CD4-positive, alpha-beta T cell (primary cell): ENCODE results near the gene STMN3. TPM values are rescaled to one million over a fixed set of nuclear protein-coding genes. Genes with fewer than 3 reads are reported as not detected.
A peak's percentile ranks its signal among the peaks of the same experiment; 100 is the strongest.

Experiments
- ATAC-seq: fragments of 200-7000 bp; cut with Tn5 transposase; one replicate; pipeline ENCODE4 v1.10.0; 2022; ENCODE audit warnings: mild to moderate bottlenecking; ENCODE audit not compliant: poor library complexity
- CTCF ChIA-PET: fragments of 350-600 bp; sonication (Branson Sonifier 250); formaldehyde crosslinking; loops from one replicate; lab custom pipeline; 2021; ENCODE audit warnings: antibody characterized with exemption, inconsistent platforms; lab: Charles Lee
- POLR2A ChIA-PET: fragments of 350-600 bp; sonication (Branson Sonifier 250); formaldehyde crosslinking; loops from one replicate; lab custom pipeline; 2021; ENCODE audit warnings: antibody characterized with exemption, inconsistent platforms; lab: Charles Lee
- DNase-seq, 14 experiments: peaks; one replicate each; pipeline ENCODE4 v3.0.0-alpha.2; 2013 to 2020; ENCODE audit warnings: mixed read lengths in 2 of 14
- H3K27ac ChIP-seq, 2 donors: one replicate each; pipeline versions ENCODE4 v1.5.1 to v1.7.0; 2013; ENCODE audit warnings: low read length in 2 of 2, low read depth in 1 of 2, mild to moderate bottlenecking in 1 of 2
- H3K27me3 ChIP-seq, 2 experiments: 1 replicate in 1 of 2; 2 replicates in 1 of 2; pipeline versions ENCODE4 v1.6.1 to v1.7.0; 2013; ENCODE audit warnings: low read length in 2 of 2, control low read depth in 1 of 2, mild to moderate bottlenecking in 1 of 2, moderate library complexity in 1 of 2; ENCODE audit not compliant: insufficient read depth in 2 of 2, control insufficient read depth in 1 of 2
- H3K36me3 ChIP-seq: one replicate; pipeline ENCODE4 v1.6.1; 2013; ENCODE audit warnings: low read length, control low read depth; ENCODE audit not compliant: insufficient read depth
- H3K4me1 ChIP-seq: one replicate; pipeline ENCODE4 v1.6.1; 2013; ENCODE audit warnings: low read length, control low read depth; ENCODE audit not compliant: insufficient read depth
- H3K4me3 ChIP-seq: one replicate; pipeline ENCODE4 v1.5.1; 2013; ENCODE audit warnings: mild to moderate bottlenecking, low read length, moderate library complexity
- H3K9me3 ChIP-seq, 2 experiments: 1 replicate in 1 of 2; 2 replicates in 1 of 2; pipeline versions ENCODE4 v1.6.1 to v1.7.0; 2013; ENCODE audit warnings: low read length in 2 of 2, mild to moderate bottlenecking in 2 of 2, control low read depth in 1 of 2, moderate library complexity in 1 of 2; ENCODE audit not compliant: control insufficient read depth in 1 of 2, insufficient read depth in 1 of 2
- H3K27ac Mint-ChIP-seq: one replicate; pipeline ENCODE4 v1.8.0; 2020; ENCODE audit warnings: mixed read lengths
- H3K27me3 Mint-ChIP-seq: one replicate; pipeline ENCODE4 v1.8.0; 2021; ENCODE audit warnings: mixed read lengths
- H3K36me3 Mint-ChIP-seq: one replicate; pipeline ENCODE4 v1.8.0; 2021; ENCODE audit warnings: low read depth, mixed read lengths
- H3K4me1 Mint-ChIP-seq: one replicate; pipeline ENCODE4 v1.8.0; 2021; ENCODE audit warnings: low read depth, mixed read lengths
- H3K4me3 Mint-ChIP-seq: one replicate; pipeline ENCODE4 v1.8.0; 2020; ENCODE audit warnings: mild to moderate bottlenecking, mixed read lengths
- H3K9me3 Mint-ChIP-seq: one replicate; pipeline ENCODE4 v1.8.0; 2020; ENCODE audit warnings: mixed read lengths
- CTCF ChIP-seq: fragments of 200-600 bp; IDR thresholded peaks from one replicate; pipeline ENCODE4 v1.8.0; 2022; ENCODE audit warnings: antibody characterized with exemption, mild to moderate bottlenecking
- intact Hi-C, 2 experiments: fragments of 100-400 bp; cut with DNase I in 1 of 2; cut with micrococcal nuclease in 1 of 2; formaldehyde crosslinking; loops; one replicate each; pipeline versions ENCODE4 v1.15.1 to v1.9.0; 2023 to 2025; cut with DNase I, micrococcal nuclease
- total RNA-seq, 174 experiments: library from RNA in 2 of 174; stranded (reverse) in 2 of 174; gene quantifications; one replicate each; pipeline ENCODE4 v1.2.3 and lab custom pipeline; 2021 to 2026

Gene STMN3
- total RNA-seq, 2 experiments from 2014 or later, result 122 to 127 TPM

- Histone ChIP-seq H3K36me3 (peaks cover 4% of the 10 kb centered on the region), H3K4me3 (peak overlapping the region; percentile 48), H3K9me3 (no peaks in the 10 kb centered on the region), H3K4me1 (peaks cover 42% of the 10 kb centered on the region), H3K27ac (peak overlapping the region; percentile 54 to 89), H3K27me3 (no peaks in the 10 kb centered on the region)
- H3K36me3 Mint-ChIP-seq, result peaks cover 41% of the 10 kb centered on the region
- H3K27ac Mint-ChIP-seq, result peak overlapping the region; percentile 87
- peak overlapping the region; percentile 79 for H3K4me3 Mint-ChIP-seq
- intact Hi-C loops, result no loop called here
- no peaks in the 10 kb centered on the region for H3K27me3 Mint-ChIP-seq
- ChIA-PET POLR2A (interaction anchor here (0.9 to 13.6 kb wide), 3 partner anchors 13 to 73 kb away, joined by 3 to 449 read pairs (median 5); no protein-coding TSS in a partner anchor), CTCF (interaction anchor here (1.7 to 1.9 kb wide), 2 partner anchors 16 to 88 kb away, joined by 6 to 11 read pairs; partner anchors contain the start of gene PTK6)
- TF ChIP-seq CTCF, result no peak
- H3K9me3 Mint-ChIP-seq, result no peaks in the 10 kb centered on the region
- peaks cover 42% of the 10 kb centered on the region for H3K4me1 Mint-ChIP-seq
- DNase-seq (peak in 6 of 14 experiments; percentile 9 to 60 (median 34)), ATAC-seq (no peak)
Measured at GRCh38 chr20:63625771-63626423, 27.3 kb downstream of the STMN3 start.

GRCh38 chr20:63624486-63624885 lies 28.7 kb downstream of the STMN3 start:
- peaks cover 42% of the 10 kb centered on the region for H3K4me1 Mint-ChIP-seq
- Histone ChIP-seq H3K4me3 (no peak overlapping the region), H3K9me3 (no peaks in the 10 kb centered on the region), H3K27ac (no peak overlapping the region), H3K36me3 (peaks cover 10% of the 10 kb centered on the region), H3K4me1 (peaks cover 36% of the 10 kb centered on the region), H3K27me3 (no peaks in the 10 kb centered on the region)
- peak overlapping the region; percentile 77 for H3K4me3 Mint-ChIP-seq
- ChIA-PET POLR2A (interaction anchor here (0.5 to 13.6 kb wide), 3 partner anchors 14 to 106 kb away, joined by 3 to 449 read pairs (median 5); no protein-coding TSS in a partner anchor), CTCF (interaction anchor here (0.9 to 1.9 kb wide), 4 partner anchors 15 to 87 kb away, joined by 4 to 11 read pairs (median 6); partner anchors contain the start of gene PTK6)
- no peaks in the 10 kb centered on the region for H3K27me3 Mint-ChIP-seq
- H3K27ac Mint-ChIP-seq, result peak overlapping the region; percentile 87
- H3K36me3 Mint-ChIP-seq, result peaks cover 44% of the 10 kb centered on the region
- intact Hi-C loops, result loop anchor here in 1 of 2 experiments (5.0 kb wide), 1 partner anchor 42 kb away; no protein-coding TSS in a partner anchor
- ATAC-seq, result no peak
- no peaks in the 10 kb centered on the region for H3K9me3 Mint-ChIP-seq
- no peak for TF ChIP-seq CTCF
- DNase-seq, result peak in 1 of 14 experiments; percentile 51

- intact Hi-C loops, result loop anchor here in 1 of 2 experiments (5.0 kb wide), 1 partner anchor 40 kb away; no protein-coding TSS in a partner anchor
- POLR2A ChIA-PET, result interaction anchor here (13.6 kb wide), 1 partner anchor 16 kb away, joined by 449 read pairs; no protein-coding TSS in a partner anchor
- no peak overlapping the region for H3K4me3 ChIP-seq
- no peak overlapping the region for H3K4me3 Mint-ChIP-seq
- peak overlapping the region; percentile 24 for H3K27ac Mint-ChIP-seq
- H3K36me3 Mint-ChIP-seq, result peaks cover 44% of the 10 kb centered on the region
- H3K9me3 ChIP-seq, result no peaks in the 10 kb centered on the region
- peaks cover 30% of the 10 kb centered on the region for H3K4me1 Mint-ChIP-seq
- TF ChIP-seq CTCF, result no peak
- no peaks in the 10 kb centered on the region for H3K27me3 Mint-ChIP-seq
- H3K4me1 ChIP-seq, result peaks cover 20% of the 10 kb centered on the region
- no peaks in the 10 kb centered on the region for H3K27me3 ChIP-seq
- CTCF ChIA-PET, result no interaction called here
- H3K9me3 Mint-ChIP-seq, result no peaks in the 10 kb centered on the region
- H3K36me3 ChIP-seq, result peaks cover 23% of the 10 kb centered on the region
- H3K27ac ChIP-seq, result no peak overlapping the region
- no peak for DNase-seq
- no peak for ATAC-seq
Measured at GRCh38 chr20:63622732-63623131, 30.5 kb downstream of the STMN3 start.
